ENCODE results near the gene NHP2.

DNA sequence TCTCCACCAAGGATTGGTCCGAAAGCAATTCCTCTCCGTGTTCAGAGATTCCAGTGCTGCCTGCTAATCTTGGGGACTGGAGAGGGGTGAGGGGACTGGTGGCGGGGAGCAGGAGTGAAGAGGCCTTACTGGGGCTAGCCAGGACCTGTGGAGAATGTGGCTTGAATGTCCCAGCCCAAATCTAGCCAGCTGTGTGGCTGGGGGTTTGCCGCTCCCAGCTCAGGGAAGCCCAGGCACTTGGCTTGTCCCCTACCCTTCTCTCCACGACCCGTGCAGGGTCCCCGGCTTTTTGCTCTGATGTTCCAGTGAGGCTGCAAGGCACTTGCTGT is 37.9 kb downstream of the NHP2 start:
- TF ChIP-seq ZNF274 (IDR thresholded peaks at IDR 0.05; ENCODE audit: low read depth, low read length) (no peak), SUZ12 (IDR thresholded peaks at IDR 0.05; ENCODE audit: extremely low read depth, insufficient read depth, insufficient read length) (no peak), YY1 (IDR thresholded peaks at IDR 0.05; ENCODE audit: insufficient read depth, insufficient read length) (no peak)
